ENCODE data around the gene BMF.
"Not testable (repeated sequence)": the region's sequence is repeated elsewhere in the genome, so short reads cannot be mapped to it uniquely, and the experiment has no call there.

BMF gene

DNA sequence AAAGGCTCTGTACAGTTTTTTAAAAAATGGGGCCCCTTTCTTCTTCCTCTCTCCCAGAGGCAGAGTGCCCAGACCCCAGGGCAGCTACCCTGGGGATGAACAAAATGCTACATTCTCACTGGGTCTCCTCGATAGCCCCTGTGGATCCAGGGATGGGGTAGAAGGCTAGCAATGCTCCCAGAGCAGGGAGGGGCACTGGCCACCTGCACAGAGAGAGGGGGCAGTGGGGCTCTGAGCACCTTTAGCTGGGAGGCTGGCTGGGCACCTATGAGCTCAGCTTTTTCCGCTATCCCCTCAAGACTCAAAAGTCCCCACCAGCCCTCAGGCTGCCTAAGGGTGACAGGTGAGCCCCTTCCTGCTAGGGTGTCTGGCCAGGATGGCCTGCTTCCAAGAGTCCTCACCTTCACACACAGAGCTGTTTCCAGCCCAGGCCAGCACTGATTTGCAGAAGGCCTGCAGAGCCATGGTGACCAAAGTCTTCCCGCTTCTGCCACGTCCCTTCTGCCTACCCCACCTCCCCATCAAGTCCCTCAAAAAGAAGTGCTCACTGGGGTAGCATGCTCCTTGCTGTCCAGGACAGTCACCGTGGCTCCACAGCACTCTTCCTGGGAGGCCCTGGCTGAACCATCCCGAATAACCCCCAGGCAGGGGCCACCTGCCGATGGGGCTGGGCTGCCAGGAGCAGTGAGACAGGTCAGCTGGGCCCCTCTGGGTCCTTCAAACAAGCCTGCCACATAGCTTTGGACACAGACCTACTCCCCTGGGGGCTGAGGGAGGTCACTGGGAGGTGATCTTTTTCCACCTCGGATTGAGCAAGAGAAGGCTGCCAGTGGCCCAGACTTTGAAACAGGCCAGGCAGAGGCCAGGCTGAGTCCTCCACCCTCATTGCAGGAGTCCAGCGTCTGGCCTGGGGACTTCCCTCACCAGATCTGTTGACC lies 20.4 kb downstream of the BMF start:
- no peak for DNase-seq (ENCODE audit: low read depth in 2 of 2)

DNA sequence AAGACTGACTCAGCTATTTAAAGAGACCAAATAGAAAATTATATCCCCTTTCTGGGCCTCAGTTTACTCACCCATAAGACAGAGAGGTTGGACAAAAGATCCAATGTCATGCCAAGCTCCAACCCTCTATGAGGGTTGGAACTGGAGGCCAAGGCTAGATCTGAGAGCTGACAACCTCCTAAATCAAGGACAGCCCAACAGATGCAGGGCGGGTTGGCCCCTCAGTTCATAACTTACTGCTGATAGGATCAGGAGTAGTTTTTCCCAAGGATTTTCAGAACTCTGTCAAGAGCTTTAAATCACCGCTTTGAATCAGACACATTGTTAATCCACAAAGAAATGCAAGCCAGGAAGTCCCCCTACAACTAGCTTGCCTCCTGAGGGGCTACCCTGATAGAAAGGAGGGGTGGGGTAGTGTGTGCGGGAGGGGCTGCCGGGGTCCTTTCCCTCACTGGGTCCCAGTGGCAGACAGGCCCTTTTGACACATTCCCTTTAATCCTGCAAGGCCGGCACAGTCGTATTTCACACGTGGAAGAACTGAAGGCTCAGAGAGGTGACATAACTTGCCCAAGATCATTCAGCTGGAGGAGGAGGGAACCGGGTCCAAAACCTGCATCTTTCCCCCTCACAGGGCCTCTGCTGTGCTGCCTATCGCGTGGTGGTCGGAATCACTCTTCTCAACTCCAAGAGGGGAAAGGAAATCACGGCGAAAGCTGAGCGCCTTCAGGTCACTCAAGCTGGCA lies 21.4 kb downstream of the BMF start:
- DNase-seq (ENCODE audit: low read depth in 2 of 2), result no peak

- no peak for DNase-seq (ENCODE audit: low read depth in 2 of 2)
Measured at GRCh38 chr15:40085266-40085665, 23.4 kb downstream of the BMF start.

DNA sequence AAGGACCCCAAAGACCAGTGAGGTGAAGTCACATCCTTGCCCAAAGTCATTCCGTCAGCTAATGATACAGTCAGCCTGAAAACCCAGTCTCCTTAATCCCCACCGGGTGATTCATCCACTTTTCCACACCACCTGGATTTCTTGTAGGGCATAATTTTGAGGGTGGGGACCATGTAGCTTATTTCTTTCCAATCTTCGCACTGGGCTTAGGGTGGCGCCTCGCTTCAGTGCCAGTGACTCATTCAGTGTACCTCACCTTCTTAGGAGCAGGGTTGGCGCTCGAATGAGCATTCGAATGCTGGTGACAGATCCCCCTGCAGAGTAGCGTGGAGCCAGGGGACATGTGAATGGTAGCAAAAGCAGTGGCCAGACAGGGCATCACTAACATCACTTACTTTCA lies 24.0 kb downstream of the BMF start:
- DNase-seq (ENCODE audit: low read depth in 2 of 2), result no peak

DNA sequence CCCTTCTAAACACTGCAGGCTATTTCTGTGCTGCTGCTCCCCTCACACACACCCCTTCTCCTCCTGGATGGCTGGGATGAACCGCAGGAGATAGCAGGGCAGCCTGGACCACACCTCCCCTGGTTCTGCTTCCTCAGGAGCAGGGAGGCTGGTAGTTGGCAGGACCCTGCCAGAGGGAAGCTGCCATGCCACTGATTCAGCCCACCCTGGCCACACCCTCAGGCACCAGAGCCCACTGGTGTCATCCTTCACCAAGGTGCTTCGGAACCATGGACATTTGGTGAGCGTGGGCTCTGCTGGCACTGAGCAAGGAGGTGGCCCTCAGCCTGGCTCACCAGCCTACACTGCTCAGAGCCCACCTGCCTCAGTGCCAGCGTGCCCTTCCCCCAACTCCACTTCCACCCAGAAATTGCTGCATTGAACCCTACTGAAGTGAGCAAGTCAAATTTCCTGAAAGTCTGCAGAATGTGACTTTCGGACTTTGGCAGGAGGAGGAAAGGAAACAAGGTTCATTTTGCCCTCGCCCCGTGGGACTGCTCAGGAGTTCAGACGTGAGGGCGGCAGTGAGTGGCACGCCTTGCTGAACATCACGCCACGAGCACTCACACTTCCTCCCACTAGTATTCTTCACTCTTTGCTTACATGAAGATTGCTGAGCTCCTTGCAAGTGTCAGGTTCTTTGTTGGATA lies 26.3 kb downstream of the BMF start:
- DNase-seq (ENCODE audit: low read depth in 2 of 2), result no peak

- no peak for DNase-seq (ENCODE audit: low read depth in 2 of 2)
Measured at GRCh38 chr15:40081691-40082194, 26.9 kb downstream of the BMF start.

DNA sequence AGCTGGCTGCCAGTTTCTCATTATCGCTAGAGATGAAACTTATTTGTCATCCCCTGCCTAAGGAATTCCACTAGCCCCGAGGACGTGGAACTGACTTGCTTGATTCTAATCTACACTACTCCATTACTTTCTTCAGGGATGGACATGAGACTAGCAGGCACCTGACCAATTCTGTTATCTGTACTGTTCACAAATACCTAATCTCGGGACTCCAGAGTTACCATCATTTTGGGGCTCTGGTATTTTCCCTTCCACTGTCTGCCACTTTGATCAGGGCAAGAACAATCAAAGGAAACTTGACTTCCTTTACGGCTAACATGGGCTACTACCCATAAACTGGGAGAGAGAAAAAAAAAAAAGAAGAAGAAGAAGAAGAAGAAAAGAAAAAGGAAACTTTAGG lies 27.8 kb downstream of the BMF start:
- DNase-seq (ENCODE audit: low read depth in 2 of 2), result no peak

- no peak for DNase-seq (ENCODE audit: low read depth in 2 of 2)
Measured at GRCh38 chr15:40080104-40080503, 28.6 kb downstream of the BMF start.

DNA sequence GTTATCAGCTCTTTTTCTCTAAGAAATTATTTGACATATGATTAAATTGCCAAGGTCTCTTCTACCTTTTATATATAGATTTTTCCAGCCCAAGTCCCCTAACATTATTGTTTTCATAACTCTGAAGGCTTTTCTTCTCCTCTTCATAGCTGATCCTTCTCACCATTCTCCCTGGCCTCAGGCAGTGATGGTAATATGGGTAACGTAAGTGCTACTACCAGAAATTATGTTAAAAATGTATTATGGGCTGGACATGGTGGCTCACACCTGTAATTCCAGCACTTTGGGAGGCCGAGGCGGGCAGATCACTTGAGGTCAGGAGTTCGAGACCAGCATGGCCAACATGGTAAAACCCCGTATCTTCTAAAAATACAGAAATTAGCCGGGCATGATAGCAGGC lies 29.2 kb downstream of the BMF start:
- no peak for DNase-seq (ENCODE audit: low read depth in 2 of 2)

DNA sequence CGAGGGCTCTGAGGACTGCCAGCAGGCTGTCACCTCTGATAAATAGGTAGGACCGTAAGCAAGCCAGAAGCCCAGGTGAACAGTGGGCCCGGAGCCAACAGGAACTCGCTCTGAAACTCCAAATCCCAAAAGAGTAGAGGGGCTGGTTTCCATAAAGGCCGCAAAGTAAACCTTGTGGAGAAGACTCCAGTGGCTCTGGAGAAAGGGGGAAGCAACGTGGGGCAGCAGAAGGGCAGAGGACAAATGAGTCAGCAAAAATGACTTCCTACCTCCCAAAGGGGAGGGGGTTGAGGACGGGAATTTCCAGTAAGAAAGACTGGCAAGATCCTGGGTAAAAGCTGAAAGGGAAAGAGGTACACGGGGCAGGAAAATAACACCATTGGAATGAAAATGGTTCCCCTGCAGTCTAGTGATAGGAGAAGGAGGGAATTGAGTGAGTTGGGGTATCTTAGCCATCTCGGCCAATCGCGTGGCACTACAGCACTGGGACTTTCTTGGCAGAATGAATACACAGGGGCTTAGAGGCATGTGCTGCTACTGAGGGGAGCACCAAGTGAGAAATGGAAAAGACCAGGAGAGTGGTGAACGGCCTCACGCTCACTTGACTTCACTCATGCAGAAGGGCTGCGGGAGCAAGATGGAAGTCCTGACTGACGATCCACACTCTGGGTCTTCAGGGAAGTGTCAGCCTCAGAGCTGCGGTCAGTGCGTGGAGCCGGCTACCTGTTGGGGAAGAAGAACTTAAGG lies 33.2 kb downstream of the BMF start:
- no peak for DNase-seq (ENCODE audit: low read depth in 2 of 2)

- DNase-seq (ENCODE audit: low read depth in 2 of 2), result not testable (repeated sequence)
Measured at GRCh38 chr15:40074656-40075055, 34.0 kb downstream of the BMF start.

GRCh38 chr15:40073716-40074490 lies 34.8 kb downstream of the BMF start:
- DNase-seq (ENCODE audit: low read depth in 2 of 2), result peak in 1 of 2 donors; percentile 28

- DNase-seq (ENCODE audit: low read depth in 2 of 2), result no peak
Measured at GRCh38 chr15:40072216-40072990, 36.3 kb downstream of the BMF start.

DNA sequence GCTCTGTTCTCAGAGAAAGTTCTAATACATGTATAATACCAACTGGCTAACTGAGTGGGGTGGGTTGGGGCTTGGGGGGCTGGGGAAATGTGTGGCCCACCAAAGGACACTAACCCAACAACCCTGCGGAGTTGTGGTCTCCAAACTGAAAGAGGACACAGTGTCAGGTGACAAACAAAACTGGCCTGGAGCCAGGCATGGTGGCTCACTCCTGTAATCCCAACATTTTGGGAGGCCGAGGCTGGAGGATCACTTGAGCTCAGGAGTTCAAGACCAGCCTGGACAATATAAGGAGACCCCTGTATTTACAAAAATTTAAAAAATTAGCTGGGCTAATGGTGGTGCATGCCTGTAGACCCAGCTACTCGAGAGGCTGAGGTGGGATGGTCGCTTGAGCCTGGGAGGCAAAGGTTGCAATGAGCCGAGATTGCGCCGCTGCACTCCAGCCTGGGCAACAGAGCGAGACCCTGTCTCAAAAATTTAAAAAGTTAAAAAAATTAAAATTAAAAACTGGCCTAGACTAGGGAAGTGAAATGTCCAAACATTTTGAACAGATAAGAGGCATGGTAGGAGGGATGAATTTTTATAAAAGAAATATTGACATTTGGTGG lies 38.0 kb downstream of the BMF start:
- no peak for DNase-seq (ENCODE audit: low read depth in 2 of 2)

- no peak for DNase-seq (ENCODE audit: low read depth in 2 of 2)
Measured at GRCh38 chr15:40070166-40070557, 38.5 kb downstream of the BMF start.

DNA sequence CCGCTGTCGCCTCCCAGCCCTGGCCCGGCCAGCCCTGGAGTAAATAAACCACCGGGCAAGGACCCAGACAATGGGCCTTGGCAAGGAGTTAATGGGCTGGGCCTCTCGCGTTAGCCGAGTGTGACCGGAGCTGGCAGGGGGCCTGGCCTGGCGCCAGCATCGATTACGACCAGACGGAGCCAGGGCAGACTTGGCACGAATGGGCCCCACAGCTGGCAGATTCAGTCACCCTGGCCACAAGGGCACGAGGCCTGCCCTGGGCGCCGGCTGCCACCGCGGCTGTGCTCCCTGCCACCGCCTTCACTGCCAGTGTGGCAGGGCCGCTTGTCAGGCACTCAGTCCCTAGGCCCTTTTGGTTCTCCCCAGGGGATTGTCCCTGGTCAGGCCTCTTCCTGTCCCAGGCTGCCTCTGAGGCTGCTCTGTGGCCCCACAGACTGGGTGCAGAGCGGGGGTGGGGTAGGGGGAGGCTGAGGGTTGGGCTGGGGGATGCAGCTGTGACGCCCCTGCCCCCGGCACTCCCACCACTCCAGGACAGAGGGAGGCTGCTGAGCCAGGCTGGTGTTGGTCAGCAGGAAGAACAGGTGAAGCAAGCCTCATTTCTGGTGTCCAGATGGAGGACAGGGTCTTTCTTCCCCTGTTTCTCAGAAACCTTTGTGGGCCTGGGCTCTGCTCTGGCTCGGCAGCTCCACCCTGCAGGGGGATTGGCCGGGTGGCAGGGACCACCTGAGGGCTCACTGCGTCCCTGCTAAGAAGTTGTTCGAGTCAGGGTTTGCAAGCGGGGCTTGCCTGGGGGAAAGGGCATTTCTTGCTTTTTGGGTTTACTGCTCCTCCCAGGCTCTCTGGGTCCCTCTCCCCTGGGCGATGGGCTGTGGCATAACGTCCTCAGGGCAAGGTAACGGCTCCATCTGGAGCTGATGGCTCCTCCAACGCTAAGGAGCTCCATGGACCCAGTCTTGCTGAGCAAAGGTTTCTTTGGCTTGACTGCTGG lies 39.2 kb downstream of the BMF start:
- DNase-seq (ENCODE audit: low read depth in 2 of 2), result no peak

DNA sequence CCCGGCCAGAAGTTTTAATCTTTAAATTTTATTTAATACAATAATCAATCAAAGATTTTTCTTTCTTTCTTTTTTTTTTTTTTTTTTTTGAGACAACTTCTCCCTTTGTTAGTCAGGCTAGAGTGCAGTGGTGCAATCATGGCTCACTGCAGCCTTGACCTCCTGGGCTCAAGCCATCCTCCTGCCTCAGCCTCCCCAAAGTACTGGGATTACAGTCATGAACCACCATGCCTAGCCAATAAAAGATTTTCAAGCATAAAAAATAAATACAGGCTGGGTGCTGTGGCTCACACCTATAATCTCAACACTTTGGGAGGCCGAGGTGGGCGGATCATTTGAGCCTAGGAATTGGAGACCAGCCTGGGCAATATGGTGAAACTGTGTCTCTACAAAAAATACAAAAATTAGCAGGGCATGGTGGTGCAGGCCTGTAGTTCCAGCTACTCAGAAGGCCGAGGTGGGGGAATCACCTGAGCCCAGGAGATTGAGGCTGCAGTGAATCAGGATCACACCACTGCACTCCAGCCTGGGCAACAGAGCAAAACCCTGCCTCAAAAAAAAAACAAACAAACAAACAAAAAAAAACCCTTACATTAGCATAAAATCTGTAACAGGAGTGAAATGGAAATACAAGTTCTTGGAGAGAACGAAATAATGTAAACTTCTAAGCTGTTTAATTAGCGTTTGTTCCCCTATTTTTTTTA lies 40.6 kb downstream of the BMF start:
- no peak for DNase-seq (ENCODE audit: low read depth in 2 of 2)

- DNase-seq (ENCODE audit: low read depth in 2 of 2), result no peak
Measured at GRCh38 chr15:40066589-40066988, 42.1 kb downstream of the BMF start.

All from stimulated activated CD8-positive, alpha-beta memory T cell treated with anti-CD3 and anti-CD28 coated beads, Interleukin-2, amount 100 ng/mL, for 48 hours (primary cell).